OCI-LY1 (cell line): ENCODE measurements around the gene KDM3B.

Source experiments
- H2AFZ ChIP-seq: fragments of 200-600 bp; sonication (generic), shearing (Covaris generic); 2 replicates; pipeline ENCODE4 v1.6.0; 2014; ENCODE audit warnings: antibody characterized with exemption, mild to moderate bottlenecking, low read length
- H3F3A ChIP-seq: fragments of 200-600 bp; sonication (generic), shearing (Covaris generic); 2 replicates; pipeline ENCODE4 v1.6.0; 2014; ENCODE audit warnings: mild to moderate bottlenecking, antibody characterized with exemption, low read length, moderate library complexity; ENCODE audit not compliant: insufficient read depth
- H3K27ac ChIP-seq: fragments of 200-600 bp; sonication (generic); 2 replicates; pipeline ENCODE4 v1.5.1; 2014; ENCODE audit warnings: low read length, mixed run types, mild to moderate bottlenecking, low read depth; ENCODE audit not compliant: poor library complexity, severe bottlenecking
- H3K27me3 ChIP-seq: fragments of 200-600 bp; sonication (generic); 2 replicates; pipeline ENCODE4 v1.6.0; 2014; ENCODE audit warnings: antibody characterized with exemption, mild to moderate bottlenecking, low read length, moderate library complexity; ENCODE audit not compliant: insufficient read depth
- H3K36me3 ChIP-seq: fragments of 200-600 bp; sonication (generic); 2 replicates; pipeline ENCODE4 v1.6.1; 2014; ENCODE audit warnings: mild to moderate bottlenecking, antibody characterized with exemption, low read length, moderate library complexity, mixed read lengths; ENCODE audit not compliant: insufficient read depth
- H3K4me1 ChIP-seq: fragments of 200-600 bp; sonication (generic); 2 replicates; pipeline ENCODE4 v1.5.1; 2014; ENCODE audit warnings: mild to moderate bottlenecking, low read length, moderate library complexity; ENCODE audit not compliant: insufficient read depth, severe bottlenecking
- H3K4me2 ChIP-seq: fragments of 200-600 bp; sonication (generic), shearing (Covaris generic); 2 replicates; pipeline ENCODE4 v1.6.1; 2014; ENCODE audit warnings: low read length
- H3K4me3 ChIP-seq: fragments of 200-600 bp; sonication (generic); 2 replicates; pipeline ENCODE4 v1.5.1; 2014; ENCODE audit warnings: low read length, low read depth, mild to moderate bottlenecking, mixed read lengths; ENCODE audit not compliant: poor library complexity, severe bottlenecking
- H3K79me2 ChIP-seq: fragments of 200-600 bp; shearing (Covaris generic); 2 replicates; pipeline ENCODE4 v1.6.1; 2016; ENCODE audit warnings: mixed run types, low read length, mixed read lengths; ENCODE audit not compliant: insufficient read depth
- H3K9ac ChIP-seq: fragments of 200-600 bp; sonication (generic), shearing (Covaris generic); 2 replicates; pipeline ENCODE4 v1.6.1; 2014; ENCODE audit warnings: mild to moderate bottlenecking, low read length, mixed read lengths
- H3K9me2 ChIP-seq: fragments of 200-600 bp; sonication (generic), shearing (Covaris generic); 2 replicates; pipeline ENCODE4 v1.6.1; 2014; ENCODE audit warnings: low read depth, mild to moderate bottlenecking, low read length, mixed read lengths
- H3K9me3 ChIP-seq: fragments of 200-600 bp; shearing (Covaris generic); 2 replicates; pipeline ENCODE4 v1.6.1; 2014; ENCODE audit warnings: low read length, mixed read lengths
- H4K20me1 ChIP-seq: fragments of 200-600 bp; sonication (generic), shearing (Covaris generic); 2 replicates; pipeline ENCODE4 v1.6.0; 2016; ENCODE audit warnings: mild to moderate bottlenecking, low read length; ENCODE audit not compliant: insufficient read depth
- CTCF ChIP-seq: fragments of 200-600 bp; sonication (generic), shearing (Covaris generic); IDR thresholded peaks from 2 replicates; pipeline ENCODE4 v1.5.1; 2017; ENCODE audit warnings: mild to moderate bottlenecking, antibody characterized with exemption, low read length, moderate library complexity, mixed read lengths
- EZH2 ChIP-seq: fragments of 200-600 bp; sonication (generic), shearing (Covaris generic); IDR thresholded peaks from 2 replicates; pipeline ENCODE4 v1.8.0; 2017; ENCODE audit warnings: borderline replicate concordance, mixed run types, mild to moderate bottlenecking, antibody characterized with exemption, low read length, moderate library complexity, mixed read lengths

Gene KDM3B

GRCh38 chr5:138418444-138418843 is 66.0 kb downstream of the KDM3B start:
- Histone ChIP-seq H3K27ac (no peak overlapping the region), H4K20me1 (no peaks in the 10 kb centered on the region), H3K27me3 (no peaks in the 10 kb centered on the region), H3K9me3 (no peaks in the 10 kb centered on the region), H3K9ac (no peak overlapping the region), H3K4me3 (no peak overlapping the region), H3K4me1 (no peaks in the 10 kb centered on the region), H3K36me3 (peaks cover 85% of the 10 kb centered on the region), H3F3A (no peaks in the 10 kb centered on the region), H3K4me2 (no peak overlapping the region), H2AFZ (no peak overlapping the region), H3K79me2 (no peaks in the 10 kb centered on the region), H3K9me2 (no peaks in the 10 kb centered on the region)
- no peak for TF ChIP-seq CTCF
- no peak for TF ChIP-seq EZH2

DNA sequence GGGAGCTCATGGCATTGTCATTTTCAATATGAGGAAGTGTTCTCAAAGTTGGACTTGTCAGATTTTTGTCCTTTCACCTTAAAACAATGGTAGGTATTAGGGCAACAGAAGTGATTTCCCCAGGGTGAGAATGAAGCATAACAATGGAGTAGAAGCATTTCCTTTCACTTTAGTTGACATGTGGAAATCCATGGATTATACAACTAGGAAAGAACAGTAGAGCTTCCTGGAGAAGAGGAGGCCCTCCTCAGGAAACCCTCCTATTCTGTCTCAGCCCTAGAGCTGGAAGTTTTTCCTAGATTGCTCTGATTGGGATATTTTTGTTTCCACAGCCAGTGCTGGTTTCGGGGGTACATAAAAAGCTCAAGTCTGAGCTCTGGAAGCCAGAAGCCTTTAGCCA is 72.6 kb downstream of the KDM3B start:
- Histone ChIP-seq H3K4me1 (no peaks in the 10 kb centered on the region), H3F3A (no peaks in the 10 kb centered on the region; the same call in 1 of the 2 replicates), H3K9ac (no peak overlapping the region), H3K79me2 (no peaks in the 10 kb centered on the region), H2AFZ (no peak overlapping the region), H3K27ac (no peak overlapping the region), H3K9me2 (no peaks in the 10 kb centered on the region), H3K4me3 (no peak overlapping the region), H3K36me3 (peaks cover 85% of the 10 kb centered on the region), H4K20me1 (no peaks in the 10 kb centered on the region), H3K27me3 (no peaks in the 10 kb centered on the region), H3K4me2 (no peak overlapping the region), H3K9me3 (no peaks in the 10 kb centered on the region)
- no peak for TF ChIP-seq EZH2
- no peak for TF ChIP-seq CTCF

DNA sequence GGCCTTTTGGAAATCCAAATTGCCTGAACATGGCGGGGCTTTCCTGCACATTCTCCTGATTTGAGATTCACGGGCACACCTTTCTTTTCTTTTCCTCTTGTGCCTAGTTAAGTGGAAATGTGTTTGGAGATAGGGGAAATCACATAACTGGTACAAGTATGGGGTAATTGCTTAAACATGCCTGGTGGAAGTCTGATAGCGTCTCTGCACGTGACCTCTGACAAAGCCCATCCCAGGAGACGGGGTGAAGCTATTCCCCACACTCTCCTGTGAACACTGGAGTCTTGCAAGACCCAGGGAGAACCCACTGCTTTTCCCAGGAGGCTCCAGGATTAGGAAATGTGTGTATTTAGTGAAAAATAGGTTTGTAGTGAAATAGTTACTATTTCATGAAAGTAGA is 83.5 kb downstream of the KDM3B start:
- no peaks in the 10 kb centered on the region for H3K9me2 ChIP-seq
- no peaks in the 10 kb centered on the region for H3K79me2 ChIP-seq
- no peak overlapping the region for H3K4me2 ChIP-seq
- TF ChIP-seq CTCF, result no peak
- no peak for TF ChIP-seq EZH2
- no peaks in the 10 kb centered on the region for H3K27me3 ChIP-seq
- no peaks in the 10 kb centered on the region for H3K9me3 ChIP-seq
- no peak overlapping the region for H2AFZ ChIP-seq
- peaks cover 56% of the 10 kb centered on the region for H3K36me3 ChIP-seq
- H3K4me3 ChIP-seq, result no peak overlapping the region
- H3K9ac ChIP-seq, result no peak overlapping the region
- H4K20me1 ChIP-seq, result no peaks in the 10 kb centered on the region
- peaks cover 12% of the 10 kb centered on the region for H3K4me1 ChIP-seq
- H3K27ac ChIP-seq, result no peak overlapping the region
- no peaks in the 10 kb centered on the region for H3F3A ChIP-seq
